HG02623 (cell line): Measurements from ENCODE around the gene TMEFF2.

Experiments used
- ATAC-seq: cut with Tn5 transposase; IDR thresholded peaks from one replicate; pipeline ENCODE4 v1.9.1; 2021; ENCODE audit warnings: moderate library complexity; ENCODE audit not compliant: unreplicated experiment

Gene TMEFF2

GRCh38 chr2:192070099-192070498, 124.6 kb downstream of the TMEFF2 start:
- ATAC-seq, result no peak

GRCh38 chr2:192069417-192069816, 125.3 kb downstream of the TMEFF2 start:
- no peak for ATAC-seq

- ATAC-seq, result no peak
Observed at GRCh38 chr2:192068966-192069365, 125.8 kb downstream of the TMEFF2 start.

- no peak for ATAC-seq
Observed at GRCh38 chr2:192067631-192068030, 127.1 kb downstream of the TMEFF2 start.

- ATAC-seq, result no peak
Observed at GRCh38 chr2:192064459-192064858, 130.3 kb downstream of the TMEFF2 start.

- no peak for ATAC-seq
Observed at GRCh38 chr2:192060161-192060560, 134.6 kb downstream of the TMEFF2 start.

GRCh38 chr2:192059266-192059665, 135.5 kb downstream of the TMEFF2 start:
- no peak for ATAC-seq

- no peak for ATAC-seq
Observed at GRCh38 chr2:192053921-192054320, 140.8 kb downstream of the TMEFF2 start.

- ATAC-seq, result no peak
Observed at GRCh38 chr2:192051533-192051932, 143.2 kb downstream of the TMEFF2 start.

- ATAC-seq, result no peak
Observed at GRCh38 chr2:192049362-192049761, 145.4 kb downstream of the TMEFF2 start.

- ATAC-seq, result no peak
Observed at GRCh38 chr2:192047315-192048107, 147.2 kb downstream of the TMEFF2 start.

- ATAC-seq, result no peak
Observed at GRCh38 chr2:192044496-192044895, 150.2 kb downstream of the TMEFF2 start.

GRCh38 chr2:192043216-192043870, 151.4 kb downstream of the TMEFF2 start:
- no peak for ATAC-seq

- ATAC-seq, result no peak
Observed at GRCh38 chr2:192042126-192042525, 152.6 kb downstream of the TMEFF2 start.

- ATAC-seq, result no peak
Observed at GRCh38 chr2:192038110-192038509, 156.6 kb downstream of the TMEFF2 start.

GRCh38 chr2:192035731-192036442, 158.8 kb downstream of the TMEFF2 start:
- ATAC-seq, result no peak

- no peak for ATAC-seq
Observed at GRCh38 chr2:192030856-192031255, 163.9 kb downstream of the TMEFF2 start.

- ATAC-seq, result no peak
Observed at GRCh38 chr2:192030289-192030688, 164.4 kb downstream of the TMEFF2 start.

- peak; percentile 79 for ATAC-seq
Observed at GRCh38 chr2:192029089-192029488, 165.6 kb downstream of the TMEFF2 start.

GRCh38 chr2:192026825-192027120, 168.0 kb downstream of the TMEFF2 start:
- ATAC-seq, result no peak

- ATAC-seq, result no peak
Observed at GRCh38 chr2:192026059-192026824, 168.5 kb downstream of the TMEFF2 start.
